ENCODE measurements around the gene MSH2.

The MSH2 gene

DNA sequence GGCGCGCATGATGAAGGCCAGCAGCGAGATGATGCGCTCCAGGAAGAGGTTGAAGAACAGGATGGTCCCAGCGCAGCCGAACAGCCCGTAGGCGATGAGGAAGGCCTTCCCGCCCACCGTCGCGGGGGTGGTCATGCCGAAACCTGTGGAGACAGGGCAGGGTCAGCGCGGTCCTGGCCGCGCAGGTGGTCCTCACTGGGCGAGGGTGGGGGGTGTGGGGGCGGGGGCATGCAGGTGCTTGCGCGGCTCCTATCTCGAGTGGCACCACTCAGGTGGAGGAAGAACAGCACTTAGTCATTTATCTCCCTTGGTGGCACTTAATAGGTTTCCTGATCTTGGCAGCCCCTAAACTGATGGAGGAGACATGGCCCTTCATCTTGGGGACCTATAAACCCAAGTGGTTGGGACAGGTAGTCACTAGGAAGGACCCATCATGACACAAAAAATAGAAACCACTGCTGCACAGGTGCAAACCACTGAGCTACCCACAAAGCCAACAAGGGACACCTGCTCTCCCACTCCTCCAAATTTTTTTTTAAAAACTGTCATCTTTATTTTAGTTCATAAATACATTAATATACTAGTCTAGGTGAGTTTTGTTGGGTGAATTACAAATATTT, 118.8 kb downstream of the MSH2 start:
- H3K27ac Mint-ChIP-seq = no peak overlapping the region
- TF ChIP-seq, protein P1, sequence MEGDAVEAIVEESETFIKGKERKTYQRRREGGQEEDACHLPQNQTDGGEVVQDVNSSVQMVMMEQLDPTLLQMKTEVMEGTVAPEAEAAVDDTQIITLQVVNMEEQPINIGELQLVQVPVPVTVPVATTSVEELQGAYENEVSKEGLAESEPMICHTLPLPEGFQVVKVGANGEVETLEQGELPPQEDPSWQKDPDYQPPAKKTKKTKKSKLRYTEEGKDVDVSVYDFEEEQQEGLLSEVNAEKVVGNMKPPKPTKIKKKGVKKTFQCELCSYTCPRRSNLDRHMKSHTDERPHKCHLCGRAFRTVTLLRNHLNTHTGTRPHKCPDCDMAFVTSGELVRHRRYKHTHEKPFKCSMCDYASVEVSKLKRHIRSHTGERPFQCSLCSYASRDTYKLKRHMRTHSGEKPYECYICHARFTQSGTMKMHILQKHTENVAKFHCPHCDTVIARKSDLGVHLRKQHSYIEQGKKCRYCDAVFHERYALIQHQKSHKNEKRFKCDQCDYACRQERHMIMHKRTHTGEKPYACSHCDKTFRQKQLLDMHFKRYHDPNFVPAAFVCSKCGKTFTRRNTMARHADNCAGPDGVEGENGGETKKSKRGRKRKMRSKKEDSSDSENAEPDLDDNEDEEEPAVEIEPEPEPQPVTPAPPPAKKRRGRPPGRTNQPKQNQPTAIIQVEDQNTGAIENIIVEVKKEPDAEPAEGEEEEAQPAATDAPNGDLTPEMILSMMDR (IDR thresholded peaks at IDR 0.05; ENCODE audit: unreplicated experiment in 3 of 3) = no peak
- peaks cover 10% of the 10 kb centered on the region for H3K4me1 Mint-ChIP-seq
- no peaks in the 10 kb centered on the region for H3K36me3 Mint-ChIP-seq (ENCODE audit: low read depth)
- no peaks in the 10 kb centered on the region for H3K9me3 Mint-ChIP-seq
- H3K27me3 Mint-ChIP-seq (ENCODE audit: low read depth) = peaks cover 4% of the 10 kb centered on the region
- no peak overlapping the region for H3K4me3 Mint-ChIP-seq

DNA sequence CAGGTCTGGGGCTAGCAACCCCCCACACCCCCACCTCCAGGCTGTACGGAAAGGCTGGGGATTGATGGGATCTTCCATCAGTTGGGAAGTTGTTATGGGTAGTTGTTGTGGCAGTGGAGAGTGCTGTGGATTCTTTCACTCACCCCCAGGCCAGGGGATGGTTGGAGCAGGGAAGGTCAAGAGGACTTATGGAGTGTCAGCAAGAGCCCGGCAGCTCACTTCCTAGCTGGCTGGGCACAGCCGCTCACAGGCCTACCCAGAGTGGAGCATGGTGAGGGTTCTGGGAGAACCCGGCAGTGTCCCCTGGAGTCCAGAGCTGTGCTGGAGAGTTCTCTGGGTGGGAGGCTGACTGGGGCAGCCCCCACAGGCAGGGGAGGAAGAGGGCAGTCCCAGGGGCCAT, 122.2 kb downstream of the MSH2 start:
- Mint-ChIP-seq H3K4me3 (no peak overlapping the region), H3K4me1 (peaks cover 3% of the 10 kb centered on the region), H3K27me3 (ENCODE audit: low read depth) (peaks cover 1% of the 10 kb centered on the region), H3K9me3 (no peaks in the 10 kb centered on the region), H3K27ac (no peak overlapping the region), H3K36me3 (ENCODE audit: low read depth) (no peaks in the 10 kb centered on the region)
- TF ChIP-seq, protein P1 (IDR thresholded peaks at IDR 0.05; ENCODE audit: unreplicated experiment in 3 of 3) = no peak

DNA sequence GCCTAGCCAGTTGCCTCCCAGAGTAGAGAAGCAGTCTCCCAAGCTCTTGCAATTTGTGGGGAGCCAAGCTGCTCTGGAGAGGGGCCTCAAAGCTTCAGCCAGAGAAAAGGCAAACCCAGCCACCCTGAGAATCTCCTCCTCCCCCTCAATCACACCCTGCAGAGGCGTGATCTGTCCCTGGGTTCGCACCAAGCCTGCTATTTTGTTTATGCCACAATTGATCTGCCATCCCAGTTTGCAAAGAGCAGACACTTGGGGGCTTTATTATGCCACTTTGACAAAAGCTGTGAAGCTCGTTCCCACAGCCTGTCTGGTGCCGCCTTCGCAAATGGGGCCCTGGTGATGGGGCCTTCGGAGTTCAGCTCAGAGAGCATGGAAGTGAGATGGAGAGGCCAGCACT, 125.5 kb downstream of the MSH2 start:
- TF ChIP-seq, protein P1 (IDR thresholded peaks at IDR 0.05; ENCODE audit: unreplicated experiment in 3 of 3) = no peak
- Mint-ChIP-seq H3K4me3 (no peak overlapping the region), H3K27me3 (ENCODE audit: low read depth) (peaks cover 3% of the 10 kb centered on the region), H3K4me1 (peaks cover 8% of the 10 kb centered on the region), H3K27ac (no peak overlapping the region), H3K36me3 (ENCODE audit: low read depth) (no peaks in the 10 kb centered on the region), H3K9me3 (no peaks in the 10 kb centered on the region)

DNA sequence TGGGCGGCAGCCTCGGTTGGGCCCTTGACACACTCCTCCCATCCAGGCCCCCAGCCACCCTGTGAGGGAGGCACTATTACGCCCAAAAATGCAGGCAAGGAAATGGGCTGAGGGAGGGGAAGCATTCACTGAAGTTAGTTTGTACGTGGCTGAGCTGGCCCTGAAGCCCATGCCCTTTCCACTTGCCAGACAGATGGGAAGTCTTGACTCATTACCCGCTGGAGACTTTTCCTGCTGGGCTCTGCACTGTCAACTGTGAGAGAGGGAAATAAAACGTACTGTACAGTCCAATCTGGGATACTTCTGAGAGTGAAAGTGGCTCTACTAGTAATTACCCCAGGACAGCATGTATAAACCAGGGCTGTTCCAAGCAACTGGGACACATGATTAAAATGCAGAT, 125.9 kb downstream of the MSH2 start:
- Mint-ChIP-seq H3K4me1 (peaks cover 12% of the 10 kb centered on the region), H3K27me3 (ENCODE audit: low read depth) (peaks cover 3% of the 10 kb centered on the region), H3K27ac (no peak overlapping the region), H3K4me3 (no peak overlapping the region), H3K9me3 (no peaks in the 10 kb centered on the region), H3K36me3 (ENCODE audit: low read depth) (no peaks in the 10 kb centered on the region)
- TF ChIP-seq, protein P1 (IDR thresholded peaks at IDR 0.05; ENCODE audit: unreplicated experiment in 3 of 3) = no peak

DNA sequence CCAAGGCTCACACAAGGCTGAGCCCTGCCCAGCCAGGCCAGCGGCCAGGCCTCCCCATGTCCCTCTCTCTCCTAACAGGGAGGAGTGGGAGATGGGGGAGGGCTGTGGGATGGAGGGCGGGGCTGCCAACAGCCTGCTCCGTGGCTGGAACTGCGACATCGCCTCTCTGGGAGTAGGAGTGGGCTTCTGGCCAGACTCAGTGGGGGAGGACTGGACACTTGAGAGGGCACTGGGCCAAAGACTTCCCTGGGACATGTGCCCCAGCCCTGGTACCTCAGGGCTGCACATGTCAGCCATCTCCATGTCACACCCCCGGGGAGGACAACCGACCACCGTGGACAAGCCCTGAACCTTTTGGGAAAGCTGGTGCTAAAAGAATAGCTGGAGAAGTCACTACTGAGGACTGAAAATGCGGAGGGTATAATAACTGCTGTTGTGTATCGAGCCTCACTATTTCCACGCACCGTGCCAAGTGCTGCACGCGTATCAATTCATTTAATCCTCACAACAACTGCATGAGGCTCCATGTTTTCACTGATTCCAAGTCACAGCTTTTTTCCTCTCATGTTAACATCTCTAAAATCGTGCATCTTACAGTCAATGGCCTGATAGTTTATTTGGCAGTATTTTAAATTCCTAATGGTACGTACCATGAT, 127.3 kb downstream of the MSH2 start:
- H3K4me3 Mint-ChIP-seq = no peak overlapping the region
- no peak overlapping the region for H3K27ac Mint-ChIP-seq
- peaks cover 15% of the 10 kb centered on the region for H3K4me1 Mint-ChIP-seq
- no peaks in the 10 kb centered on the region for H3K9me3 Mint-ChIP-seq
- TF ChIP-seq, protein P1 (IDR thresholded peaks at IDR 0.05; ENCODE audit: unreplicated experiment in 3 of 3) = no peak
- peaks cover 3% of the 10 kb centered on the region for H3K27me3 Mint-ChIP-seq (ENCODE audit: low read depth)
- no peaks in the 10 kb centered on the region for H3K36me3 Mint-ChIP-seq (ENCODE audit: low read depth)

Data from nephron (organoid).